ENCODE measurements around the gene IFT80. TPM values are rescaled to one million over a fixed set of nuclear protein-coding genes. Genes with fewer than 3 reads are reported as not detected.

The IFT80 gene
- total and polyA plus RNA-seq, 4 experiments from 2014 or later: 4.1 to 38.8 (median 19.6) TPM

- peaks cover 16 to 39% of the 10 kb centered on the region in 2 donors for H3K27me3 Mint-ChIP-seq
- CTCF ChIA-PET (ENCODE audit: partially characterized antibody): no interaction called here
- H3K4me3 ChIP-seq (ENCODE audit: low read length in 2 of 2): no peak overlapping the region
- no peaks in the 10 kb centered on the region for H3K4me1 Mint-ChIP-seq
- H3K27ac Mint-ChIP-seq: no peak overlapping the region
- POLR2A ChIA-PET (ENCODE audit: partially characterized antibody): no interaction called here
- no peaks in the 10 kb centered on the region for H3K27me3 ChIP-seq (ENCODE audit: insufficient read depth, low read length)
- H3K4me1 ChIP-seq (ENCODE audit: insufficient read depth, low read length): no peaks in the 10 kb centered on the region
- no peaks in the 10 kb centered on the region for H3K9me3 ChIP-seq (ENCODE audit: control insufficient read depth in 1 of 2, low read length in 2 of 2)
- H3K4me3 Mint-ChIP-seq: no peak overlapping the region
- no peaks in the 10 kb centered on the region for H3K9me3 Mint-ChIP-seq
- intact Hi-C loops (cut with micrococcal nuclease): no loop called here
- no peaks in the 10 kb centered on the region for H3K36me3 ChIP-seq (ENCODE audit: insufficient read depth, low read length)
- no peak for DNase-seq
- H3K36me3 Mint-ChIP-seq: no peaks in the 10 kb centered on the region
- H3K27ac ChIP-seq (ENCODE audit: low read depth, low read length): no peak overlapping the region
These were observed 180.9 kb downstream of the IFT80 start for GRCh38 chr3:160218136-160218535.

GRCh38 chr3:160217675-160218074 lies 181.3 kb downstream of the IFT80 start:
- no peak for DNase-seq
- H3K27me3 ChIP-seq (ENCODE audit: insufficient read depth, low read length): no peaks in the 10 kb centered on the region
- Mint-ChIP-seq H3K27me3 (peaks cover 13 to 35% of the 10 kb centered on the region in 2 donors), H3K9me3 (no peaks in the 10 kb centered on the region), H3K27ac (no peak overlapping the region), H3K4me1 (no peaks in the 10 kb centered on the region), H3K36me3 (no peaks in the 10 kb centered on the region), H3K4me3 (no peak overlapping the region)
- H3K4me3 ChIP-seq (ENCODE audit: low read length in 2 of 2): no peak overlapping the region
- ChIA-PET CTCF (ENCODE audit: partially characterized antibody) (no interaction called here), POLR2A (ENCODE audit: partially characterized antibody) (no interaction called here)
- H3K27ac ChIP-seq (ENCODE audit: low read depth, low read length): no peak overlapping the region
- no peaks in the 10 kb centered on the region for H3K9me3 ChIP-seq (ENCODE audit: control insufficient read depth in 1 of 2, low read length in 2 of 2)
- intact Hi-C loops (cut with micrococcal nuclease): no loop called here
- no peaks in the 10 kb centered on the region for H3K4me1 ChIP-seq (ENCODE audit: insufficient read depth, low read length)
- no peaks in the 10 kb centered on the region for H3K36me3 ChIP-seq (ENCODE audit: insufficient read depth, low read length)

- H3K27me3 ChIP-seq (ENCODE audit: insufficient read depth, low read length): no peaks in the 10 kb centered on the region
- no peak overlapping the region for H3K4me3 ChIP-seq (ENCODE audit: low read length in 2 of 2)
- no peak for DNase-seq
- Mint-ChIP-seq H3K36me3 (no peaks in the 10 kb centered on the region), H3K4me3 (no peak overlapping the region), H3K27me3 (peaks cover 13 to 20% of the 10 kb centered on the region in 2 donors), H3K4me1 (no peaks in the 10 kb centered on the region), H3K27ac (no peak overlapping the region), H3K9me3 (no peaks in the 10 kb centered on the region)
- ChIA-PET CTCF (ENCODE audit: partially characterized antibody) (no interaction called here), POLR2A (ENCODE audit: partially characterized antibody) (no interaction called here)
- H3K36me3 ChIP-seq (ENCODE audit: insufficient read depth, low read length): no peaks in the 10 kb centered on the region
- intact Hi-C loops (cut with micrococcal nuclease): no loop called here
- H3K27ac ChIP-seq (ENCODE audit: low read depth, low read length): no peak overlapping the region
- H3K4me1 ChIP-seq (ENCODE audit: insufficient read depth, low read length): no peaks in the 10 kb centered on the region
- no peaks in the 10 kb centered on the region for H3K9me3 ChIP-seq (ENCODE audit: control insufficient read depth in 1 of 2, low read length in 2 of 2)
These were observed 185.8 kb downstream of the IFT80 start for GRCh38 chr3:160213191-160213590.

- H3K4me1 Mint-ChIP-seq: no peaks in the 10 kb centered on the region
- no peaks in the 10 kb centered on the region for H3K4me1 ChIP-seq (ENCODE audit: insufficient read depth, low read length)
- H3K27ac Mint-ChIP-seq: no peak overlapping the region
- H3K9me3 Mint-ChIP-seq: no peaks in the 10 kb centered on the region
- no peak for DNase-seq
- H3K9me3 ChIP-seq (ENCODE audit: control insufficient read depth in 1 of 2, low read length in 2 of 2): no peaks in the 10 kb centered on the region
- peaks cover 5% of the 10 kb centered on the region for H3K27me3 ChIP-seq (ENCODE audit: insufficient read depth, low read length)
- peaks cover 10 to 13% of the 10 kb centered on the region in 2 donors for H3K27me3 Mint-ChIP-seq
- H3K36me3 Mint-ChIP-seq: no peaks in the 10 kb centered on the region
- no peak overlapping the region for H3K4me3 Mint-ChIP-seq
- no peak overlapping the region for H3K4me3 ChIP-seq (ENCODE audit: low read length in 2 of 2)
- intact Hi-C loops (cut with micrococcal nuclease): no loop called here
- POLR2A ChIA-PET (ENCODE audit: partially characterized antibody): no interaction called here
- H3K36me3 ChIP-seq (ENCODE audit: insufficient read depth, low read length): no peaks in the 10 kb centered on the region
- CTCF ChIA-PET (ENCODE audit: partially characterized antibody): no interaction called here
- H3K27ac ChIP-seq (ENCODE audit: low read depth, low read length): no peak overlapping the region
These were observed 188.2 kb downstream of the IFT80 start for GRCh38 chr3:160210799-160211221.

GRCh38 chr3:160210341-160210740 lies 188.7 kb downstream of the IFT80 start:
- Histone ChIP-seq H3K4me3 (ENCODE audit: low read length in 2 of 2) (no peak overlapping the region), H3K36me3 (ENCODE audit: insufficient read depth, low read length) (no peaks in the 10 kb centered on the region), H3K27ac (ENCODE audit: low read depth, low read length) (no peak overlapping the region), H3K27me3 (ENCODE audit: insufficient read depth, low read length) (peaks cover 5% of the 10 kb centered on the region), H3K9me3 (ENCODE audit: control insufficient read depth in 1 of 2, low read length in 2 of 2) (no peaks in the 10 kb centered on the region), H3K4me1 (ENCODE audit: insufficient read depth, low read length) (no peaks in the 10 kb centered on the region)
- no peak for DNase-seq
- Mint-ChIP-seq H3K36me3 (no peaks in the 10 kb centered on the region), H3K4me3 (no peak overlapping the region), H3K27me3 (peaks cover 10 to 13% of the 10 kb centered on the region in 2 donors), H3K4me1 (no peaks in the 10 kb centered on the region), H3K9me3 (no peaks in the 10 kb centered on the region), H3K27ac (no peak overlapping the region)
- intact Hi-C loops (cut with micrococcal nuclease): no loop called here
- ChIA-PET CTCF (ENCODE audit: partially characterized antibody) (no interaction called here), POLR2A (ENCODE audit: partially characterized antibody) (no interaction called here)

Small RNAs within 50 kb of the gene (microRNA-seq; reads per million reads assigned to microRNA genes)
- gene MIR15B (ENCODE audit: borderline microRNAs expressed, borderline number of aligned reads, borderline replicate concordance) (1,064 reads per million, percentile 88 among the genes with 10 or more reads in this experiment), gene MIR16-2 (ENCODE audit: borderline microRNAs expressed, borderline number of aligned reads, borderline replicate concordance) (1,135 reads per million, percentile 88 among the genes with 10 or more reads in this experiment)

Other genes starting within 250 kb of the IFT80 start
- gene C3orf80, start 173.8 kb downstream of the IFT80 start, total RNA-seq: not detected
- gene C3orf80, start 173.8 kb downstream of the IFT80 start, polyA plus RNA-seq: not detected
- gene SMC4, start 425 bp upstream of the IFT80 start, total RNA-seq: 10 to 100 TPM; 72.0 to 74.3 TPM
- 10 to 100 TPM; 33.2 to 61.3 TPM for gene SMC4, start 425 bp upstream of the IFT80 start, polyA plus RNA-seq
- 10 to 100 TPM; 26.3 to 28.3 TPM for gene TRIM59, start 50.6 kb upstream of the IFT80 start, total RNA-seq
- gene TRIM59, start 50.6 kb upstream of the IFT80 start, polyA plus RNA-seq: 10 to 100 TPM; 21.6 to 31.5 TPM
- 10 to 100 TPM; 46.1 to 50.1 TPM for gene KPNA4, start 166.3 kb upstream of the IFT80 start, total RNA-seq
- gene KPNA4, start 166.3 kb upstream of the IFT80 start, polyA plus RNA-seq: 10 to 100 TPM in 1 of 2 donors, 1 to 10 TPM in 1; 8.9 to 10.4 TPM